Fibroblast of villous mesenchyme (primary cell): ENCODE measurements around the gene FBXL4. TPM values are rescaled to one million over a fixed set of nuclear protein-coding genes. Genes with fewer than 3 reads are reported as not detected.

Experiments
- DNase-seq: peaks from one replicate; pipeline ENCODE4 v3.0.0-alpha.2; 2010; ENCODE audit warnings: low read depth
- H3K4me3 ChIP-seq: 2 replicates; pipeline ENCODE4 v1.5.1; 2011; ENCODE audit warnings: low read depth, mild to moderate bottlenecking, low read length
- CTCF ChIP-seq: IDR thresholded peaks from 2 replicates; pipeline ENCODE4 v1.5.1; 2012; ENCODE audit warnings: low read depth, mild to moderate bottlenecking, low read length; ENCODE audit not compliant: insufficient read depth
- total RNA-seq: library from RNA; depleted of rRNA; stranded (reverse); fragments of >200 nt; gene quantifications from 2 replicates; pipeline ENCODE4 v1.2.3, GENCODE V29; 2012

Gene FBXL4
- total RNA-seq, 1 donor: 19.0 TPM

DNA sequence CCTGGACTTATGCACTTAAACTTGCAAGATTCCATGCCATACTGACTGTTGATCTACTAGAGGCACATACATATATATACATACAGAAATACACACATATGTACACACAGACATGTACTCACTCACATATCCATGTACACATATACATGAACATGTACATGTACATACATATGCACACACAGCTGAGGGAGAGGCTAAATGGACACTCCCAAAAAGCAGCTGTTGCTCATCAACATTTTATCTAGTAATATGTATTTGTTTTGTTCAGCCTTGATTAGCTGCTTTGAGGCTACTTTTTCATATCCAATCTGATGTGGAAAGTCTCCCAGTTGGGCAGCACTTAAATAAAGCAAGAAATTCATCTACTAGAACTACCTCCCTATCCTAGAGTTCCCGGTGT lies 33.7 kb upstream of the FBXL4 start:
- H3K4me3 ChIP-seq: no peak overlapping the region
- TF ChIP-seq CTCF: no peak
- DNase-seq: no peak

DNA sequence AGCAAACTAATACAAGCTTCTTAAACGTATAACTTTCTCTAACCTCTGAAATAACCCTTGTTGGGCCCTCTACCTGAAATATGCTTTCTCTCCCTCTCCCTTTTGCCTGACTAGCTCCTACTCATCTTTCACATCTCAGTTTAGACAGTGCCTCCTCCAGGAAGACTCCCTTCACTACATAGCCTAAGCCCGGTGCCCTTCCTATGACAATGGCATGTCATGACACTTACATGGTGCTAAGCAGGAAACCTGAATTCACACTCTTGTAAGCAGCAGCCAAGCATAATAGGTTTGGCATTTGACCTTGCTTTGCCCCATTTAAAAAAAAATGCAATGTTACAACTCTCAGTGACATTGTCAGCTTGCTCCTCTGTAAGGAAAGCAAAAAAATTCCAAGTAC lies 33.1 kb upstream of the FBXL4 start:
- TF ChIP-seq CTCF: peak; percentile 9
- no peak for DNase-seq
- no peak overlapping the region for H3K4me3 ChIP-seq

DNA sequence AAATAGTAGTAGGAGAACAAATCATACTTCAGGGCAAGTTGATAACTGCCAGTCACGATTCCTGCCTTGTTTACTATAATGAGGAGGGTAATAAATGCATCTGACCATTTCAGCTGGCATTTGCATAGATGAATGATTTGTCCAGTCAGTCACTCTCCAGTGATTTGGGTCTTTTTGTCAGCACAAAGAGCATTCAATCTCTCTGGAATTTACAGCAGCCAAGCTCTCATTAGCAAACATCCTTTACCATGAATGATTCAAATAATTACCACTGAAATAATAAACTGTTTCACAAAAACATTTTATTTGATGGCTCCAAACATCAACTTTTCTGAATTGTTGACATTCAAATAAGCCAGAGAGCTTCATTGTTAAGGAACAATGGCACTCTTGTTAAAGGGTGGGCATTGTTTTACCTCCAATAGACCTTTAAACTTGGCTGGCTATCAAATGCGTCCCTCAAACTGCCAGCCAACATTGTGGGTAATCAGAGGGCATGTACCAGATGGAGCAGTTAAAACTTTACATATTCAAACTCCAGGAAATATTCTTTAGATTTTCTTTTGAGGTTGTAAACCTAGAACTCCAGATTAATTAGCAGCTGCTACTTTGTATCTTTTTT lies 30.0 kb upstream of the FBXL4 start:
- no peak for TF ChIP-seq CTCF
- no peak for DNase-seq
- H3K4me3 ChIP-seq: no peak overlapping the region

DNA sequence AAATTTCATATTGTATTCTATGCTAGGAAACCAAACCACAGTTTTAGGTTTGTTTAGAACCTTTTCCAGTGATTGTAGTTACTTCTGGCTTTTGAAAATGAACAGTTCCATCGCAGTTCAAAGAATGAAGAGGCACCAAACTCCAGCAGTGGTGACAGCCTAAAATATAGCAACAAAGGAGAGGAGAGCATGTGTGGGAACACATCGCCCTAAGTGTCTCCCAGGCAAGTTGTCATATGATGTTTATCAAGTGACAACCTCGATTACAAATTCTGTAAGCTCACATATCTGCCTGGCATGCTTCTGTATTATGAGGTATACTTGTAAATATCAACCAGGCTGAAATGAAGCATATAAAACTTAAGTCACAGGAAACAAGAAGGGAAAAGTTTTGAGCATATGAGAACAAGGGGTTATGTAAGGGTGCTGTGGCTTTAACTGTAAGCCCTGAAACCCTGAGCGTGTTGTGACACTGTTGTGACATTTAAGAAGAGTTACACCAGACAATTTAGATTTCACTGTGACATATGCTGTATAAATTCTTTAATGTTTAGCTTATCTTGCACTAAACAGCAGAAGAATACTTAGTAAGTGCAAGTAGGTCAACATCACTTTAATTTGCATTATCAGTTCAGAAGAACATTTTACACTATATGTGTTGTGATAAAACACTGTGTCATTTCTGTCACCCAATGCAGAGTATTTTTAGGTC lies 29.1 kb upstream of the FBXL4 start:
- H3K4me3 ChIP-seq: no peak overlapping the region
- DNase-seq: no peak
- no peak for TF ChIP-seq CTCF

DNA sequence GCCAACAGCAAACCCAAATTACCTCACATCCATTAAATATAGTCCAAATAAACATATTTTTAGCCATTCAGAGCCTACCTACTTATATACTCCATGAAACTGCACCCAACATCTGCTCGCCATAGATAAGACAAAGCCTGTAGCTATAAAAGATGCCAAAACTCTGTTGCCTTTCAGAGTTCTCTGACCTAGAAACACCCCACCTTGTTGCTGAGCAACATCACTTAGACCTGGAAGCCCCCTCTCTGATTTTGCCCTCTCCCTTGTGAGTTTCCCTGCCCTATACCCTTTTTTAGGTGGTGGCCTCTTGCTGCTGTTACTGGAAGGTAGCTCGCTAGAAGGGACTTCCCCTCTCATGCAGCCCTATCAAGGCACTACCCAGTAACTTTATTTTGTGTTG lies 27.7 kb upstream of the FBXL4 start:
- no peak overlapping the region for H3K4me3 ChIP-seq
- no peak for TF ChIP-seq CTCF
- no peak for DNase-seq

GRCh38 chr6:98974309-98974708 lies 26.6 kb upstream of the FBXL4 start:
- no peak for TF ChIP-seq CTCF
- DNase-seq: no peak
- no peak overlapping the region for H3K4me3 ChIP-seq

- DNase-seq: no peak
- no peak overlapping the region for H3K4me3 ChIP-seq
- no peak for TF ChIP-seq CTCF
Observed at GRCh38 chr6:98973571-98973970, 25.8 kb upstream of the FBXL4 start.
